Right renal pelvis (tissue), 4 donors: Measurements from ENCODE around the gene EXOC8. TPM values are rescaled to one million over a fixed set of nuclear protein-coding genes. Genes with fewer than 3 reads are reported as not detected.
"Not testable (repeated sequence)": the region's sequence is repeated elsewhere in the genome, so short reads cannot be mapped to it uniquely, and the experiment has no call there.

Experiments
- DNase-seq, 4 donors: peaks; one replicate each; pipeline ENCODE4 v3.0.0-alpha.2; 2013; ENCODE audit warnings: low read depth in 4 of 4, low spot score in 3 of 4, missing footprints in 1 of 4
- polyA plus RNA-seq, 4 donors: library from polyadenylated mRNA; unstranded; fragments of 120-200 nt; gene quantifications; one replicate each; pipeline ENCODE4 v1.2.1, GENCODE V29; 2013; ENCODE audit not compliant: insufficient read length in 4 of 4

Gene EXOC8
- polyA plus RNA-seq, 4 donors = 10.1 to 13.1 (median 12.0) TPM

DNA sequence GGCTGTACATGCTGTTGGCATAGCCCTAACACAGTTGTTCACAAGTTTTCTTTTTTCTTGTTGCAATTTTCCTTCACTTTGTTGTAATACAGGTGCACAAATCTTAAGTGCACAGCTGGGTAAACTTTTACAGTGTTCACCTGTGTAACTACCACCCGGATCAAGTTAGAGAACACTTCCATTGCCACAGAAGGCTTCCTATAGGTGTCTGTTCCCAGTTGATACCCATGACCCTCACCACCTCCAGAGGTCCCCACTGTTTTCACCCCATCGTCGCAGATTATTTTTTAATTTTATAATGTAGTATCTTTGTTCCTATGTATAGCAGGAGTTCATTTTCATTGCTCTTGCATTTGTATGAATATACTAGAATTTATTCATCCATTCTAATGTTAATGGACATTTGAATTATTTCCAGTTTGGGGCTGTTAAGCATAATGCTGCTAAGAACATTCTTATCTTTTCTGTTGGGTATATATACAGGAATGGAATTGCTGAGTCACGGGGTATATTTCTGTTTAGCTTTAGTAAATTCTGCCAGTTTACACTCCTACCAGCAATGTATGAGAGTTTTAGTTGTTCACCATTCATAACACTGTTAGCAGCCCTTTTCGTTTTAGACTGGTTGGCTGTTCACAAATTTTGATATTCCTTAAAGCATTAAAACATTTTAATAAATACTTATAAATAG lies 16.8 kb upstream of the EXOC8 start:
- DNase-seq = no peak

GRCh38 chr1:231353086-231353485 lies 15.4 kb upstream of the EXOC8 start:
- DNase-seq = no peak

DNA sequence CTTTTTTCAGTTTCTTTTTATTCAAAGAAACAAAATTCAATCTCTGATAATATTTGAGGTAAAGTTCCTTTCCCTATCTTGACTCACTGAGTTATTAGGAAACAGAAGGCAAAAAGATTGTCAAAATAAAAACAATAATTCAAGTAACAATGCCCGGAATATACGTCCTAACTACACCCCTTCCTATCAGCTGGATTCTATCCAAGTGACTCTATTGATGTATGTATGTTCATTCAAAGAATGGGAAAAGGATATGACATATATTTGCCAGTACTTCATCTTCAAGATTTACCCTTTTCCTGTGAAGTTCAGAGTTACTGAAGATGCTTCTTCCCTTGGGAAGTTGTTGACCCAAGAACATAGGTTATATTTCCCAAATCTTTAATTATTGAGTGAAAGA lies 14.2 kb upstream of the EXOC8 start:
- no peak for DNase-seq

GRCh38 chr1:231348856-231349255 lies 11.2 kb upstream of the EXOC8 start:
- not testable (repeated sequence) for DNase-seq

GRCh38 chr1:231348442-231348841 lies 10.8 kb upstream of the EXOC8 start:
- no peak for DNase-seq

- no peak for DNase-seq
These were observed 10.3 kb upstream of the EXOC8 start for GRCh38 chr1:231347961-231348360.

DNA sequence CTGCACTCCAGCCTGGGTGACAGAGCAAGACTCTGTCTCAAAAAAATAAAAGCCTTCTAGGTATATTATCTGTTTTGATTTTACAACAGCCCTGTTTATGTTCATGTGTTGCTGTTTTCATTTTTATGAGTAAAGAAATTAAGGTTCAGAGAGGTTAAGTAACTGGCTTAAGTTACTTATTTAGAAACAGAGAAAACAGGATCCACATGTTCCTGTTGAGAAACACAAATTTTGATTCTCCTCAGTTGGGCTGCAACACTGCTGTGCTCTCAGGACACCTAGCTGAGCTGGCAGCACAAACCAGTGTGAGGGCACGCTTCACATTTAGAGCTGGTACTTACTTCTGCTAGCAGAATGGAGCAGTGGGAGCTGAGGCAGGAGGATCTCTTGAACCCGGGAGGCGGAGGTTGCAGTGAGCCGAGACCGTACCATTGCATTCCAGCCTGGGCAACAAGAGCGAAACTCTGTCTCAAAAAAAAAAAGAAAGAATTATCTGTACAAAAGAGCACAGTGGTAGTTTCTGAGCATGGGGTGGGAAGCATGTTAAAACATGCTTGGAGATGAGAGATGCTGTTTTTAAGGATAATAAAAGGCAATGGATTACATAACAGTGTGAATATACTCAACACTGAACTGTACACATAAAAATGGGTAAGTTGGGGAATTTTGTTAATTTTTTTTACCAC lies 2.8 kb upstream of the EXOC8 start:
- DNase-seq = no peak

GRCh38 chr1:231338270-231339128 lies 847 bp upstream of the EXOC8 start, which contains the start of gene SPRTN:
Gene SPRTN (plus strand): TSS chr1:231338293. CDS start chr1:231338384, 91 bp downstream.
- DNase-seq = peak in 1 of 4 donors; percentile 25

DNA sequence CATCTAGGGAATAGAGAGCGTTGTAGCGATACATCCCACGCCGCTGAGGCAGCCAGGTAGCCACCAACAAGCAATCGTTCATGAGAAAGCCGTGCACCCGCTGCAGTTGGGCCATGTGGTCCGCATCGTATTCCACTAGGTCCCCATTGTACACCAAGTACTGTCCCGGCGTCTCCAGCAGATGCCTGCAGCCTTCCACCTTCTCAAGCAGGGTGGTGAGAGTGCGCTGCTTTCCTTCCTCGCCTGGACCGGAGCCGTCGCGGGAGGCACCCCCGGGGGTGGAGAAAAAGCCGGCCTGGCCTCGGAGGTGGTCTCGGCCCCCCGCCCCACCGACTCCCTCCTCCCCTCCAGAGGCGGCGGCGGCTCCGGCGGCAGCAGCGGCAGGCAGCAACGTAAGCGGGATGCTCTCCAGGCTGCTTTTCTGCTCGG lies 595 bp downstream of the EXOC8 start:
- DNase-seq = no peak

- DNase-seq = no peak
These were observed 1.7 kb downstream of the EXOC8 start for GRCh38 chr1:231335663-231336602.

DNA sequence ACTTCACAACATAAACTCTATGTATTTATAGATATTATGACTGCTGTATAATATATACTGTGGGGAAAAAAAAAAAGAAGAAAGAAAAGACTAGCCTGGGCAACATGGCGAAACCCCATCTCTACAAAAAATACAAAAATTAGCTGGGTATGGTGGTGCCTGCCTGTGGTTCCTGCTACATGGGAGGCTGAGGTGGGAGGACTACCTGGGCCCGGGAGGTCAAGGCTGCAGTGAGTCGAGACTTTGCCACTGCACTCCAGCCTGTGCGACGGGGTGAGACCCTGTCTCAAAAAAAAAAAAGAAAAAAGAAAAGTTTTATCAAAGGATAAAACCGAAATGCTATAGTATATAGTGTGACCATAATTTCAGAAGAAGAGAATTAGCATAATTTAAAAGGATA lies 2.7 kb downstream of the EXOC8 start:
- DNase-seq = no peak

- DNase-seq = no peak
These were observed 3.5 kb downstream of the EXOC8 start for GRCh38 chr1:231334079-231334666.

DNA sequence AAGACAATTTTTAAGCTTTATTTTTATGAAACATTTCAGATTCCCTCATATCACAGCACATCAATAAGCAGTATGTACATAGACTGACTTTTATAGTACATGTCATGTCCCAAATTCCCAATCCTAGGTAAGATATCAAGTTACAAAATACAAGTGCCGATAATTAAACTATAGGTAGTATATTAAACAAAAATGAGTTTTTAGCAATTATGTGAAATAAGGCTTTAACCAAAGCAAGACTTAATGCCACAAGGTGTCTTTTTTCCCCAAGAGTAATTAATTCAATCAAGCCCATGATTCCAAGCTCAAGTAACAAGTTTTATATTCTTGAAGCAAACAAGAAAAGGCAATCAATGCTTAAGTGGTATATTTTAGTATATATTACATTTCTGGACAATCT lies 4.9 kb downstream of the EXOC8 start:
- DNase-seq = no peak

- DNase-seq = no peak
These were observed 8.2 kb downstream of the EXOC8 start for GRCh38 chr1:231329483-231329882.

DNA sequence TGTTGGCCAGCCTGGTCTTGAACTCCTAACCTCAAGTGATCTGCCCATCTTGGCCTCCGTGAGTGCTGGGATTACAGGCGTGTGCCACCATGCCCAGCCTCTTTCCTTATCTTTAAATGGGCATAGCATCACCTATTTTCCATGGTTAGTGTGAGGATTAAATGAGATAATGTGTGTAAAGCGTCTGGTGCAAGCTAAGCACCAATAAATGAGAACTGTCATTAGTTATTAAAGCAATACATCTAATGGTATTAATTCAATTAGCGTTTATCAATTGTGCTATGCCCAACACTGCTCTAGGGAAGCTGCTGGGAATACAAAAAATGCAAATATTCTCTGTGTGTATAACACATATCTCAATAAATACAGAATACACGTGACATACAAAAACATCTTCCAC lies 10.0 kb downstream of the EXOC8 start:
- DNase-seq = no peak

GRCh38 chr1:231326248-231326647 lies 11.4 kb downstream of the EXOC8 start:
- DNase-seq = no peak

DNA sequence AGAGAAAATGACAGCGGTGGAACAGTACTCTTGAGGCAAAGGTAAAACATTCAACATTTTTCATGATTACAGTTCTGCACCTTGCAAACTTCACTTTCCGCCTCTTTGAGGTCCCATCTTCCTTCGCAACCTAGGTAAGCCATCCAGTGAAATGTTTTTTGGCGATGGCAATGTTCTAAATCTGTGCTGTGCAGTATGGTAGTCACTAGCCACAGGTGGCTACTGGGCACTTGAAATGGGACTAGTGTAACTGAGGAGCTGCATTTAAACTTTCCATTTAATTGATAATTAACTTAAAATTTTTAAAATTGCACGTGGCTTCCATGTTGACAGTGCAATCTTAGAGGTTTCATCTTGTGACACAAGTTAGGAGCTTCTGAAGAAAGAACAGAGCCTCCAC lies 13.0 kb downstream of the EXOC8 start:
- DNase-seq = no peak

- DNase-seq = no peak
These were observed 14.6 kb downstream of the EXOC8 start for GRCh38 chr1:231322880-231323530.

DNA sequence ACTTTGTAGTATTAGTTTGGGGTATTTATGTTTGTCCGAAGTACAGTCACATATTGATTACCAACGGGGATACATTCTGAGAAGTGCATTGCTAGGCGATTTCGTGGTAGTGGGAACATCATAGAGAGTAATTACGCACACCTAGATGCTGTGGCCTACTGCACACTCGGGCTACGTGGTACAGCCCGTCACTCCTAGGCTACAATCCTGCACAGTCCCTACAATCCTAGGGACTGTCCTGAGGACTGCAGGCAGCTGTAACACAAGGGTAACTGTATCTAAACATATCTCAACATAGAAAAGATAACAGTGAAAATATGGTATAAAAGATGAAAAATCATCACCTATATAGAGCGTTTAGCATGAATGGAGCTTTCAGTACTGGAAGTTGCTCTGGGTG lies 18.6 kb downstream of the EXOC8 start:
- DNase-seq = no peak
